Middle frontal gyrus (tissue), 1 donor: ENCODE measurements around the gene TRMT61A.

Source experiments
- DNase-seq: peaks from one replicate; pipeline ENCODE4 v3.0.0-alpha.2; 2015; ENCODE audit warnings: low spot score; ENCODE audit errors: extremely low spot score

TRMT61A gene

GRCh38 chr14:103545915-103546651, 17.1 kb downstream of the TRMT61A start:
- DNase-seq = no peak

GRCh38 chr14:103546652-103547454, 17.9 kb downstream of the TRMT61A start:
- no peak for DNase-seq

- DNase-seq = no peak
Measured at GRCh38 chr14:103547455-103547940, 18.5 kb downstream of the TRMT61A start.

GRCh38 chr14:103547941-103548462, 19.0 kb downstream of the TRMT61A start:
- no peak for DNase-seq

- no peak for DNase-seq
Measured at GRCh38 chr14:103548463-103549351, 19.7 kb downstream of the TRMT61A start.

- no peak for DNase-seq
Measured at GRCh38 chr14:103549361-103550311, 20.6 kb downstream of the TRMT61A start.

GRCh38 chr14:103550451-103551337, 21.7 kb downstream of the TRMT61A start:
- no peak for DNase-seq

GRCh38 chr14:103551338-103551762, 22.4 kb downstream of the TRMT61A start:
- DNase-seq = no peak

GRCh38 chr14:103552011-103552845, 23.2 kb downstream of the TRMT61A start:
- no peak for DNase-seq

GRCh38 chr14:103552846-103553210, 23.8 kb downstream of the TRMT61A start:
- no peak for DNase-seq

- DNase-seq = no peak
Measured at GRCh38 chr14:103555559-103556337, 26.8 kb downstream of the TRMT61A start.

GRCh38 chr14:103556946-103557758, 28.2 kb downstream of the TRMT61A start:
- DNase-seq = no peak

- DNase-seq = no peak
Measured at GRCh38 chr14:103558071-103558882, 29.3 kb downstream of the TRMT61A start.

- DNase-seq = no peak
Measured at GRCh38 chr14:103559766-103560165, 30.8 kb downstream of the TRMT61A start.

- DNase-seq = no peak
Measured at GRCh38 chr14:103560691-103561090, 31.7 kb downstream of the TRMT61A start.
